ENCODE data around the gene ITGA8. TPM values are rescaled to one million over a fixed set of nuclear protein-coding genes. Genes with fewer than 3 reads are reported as not detected.

The ITGA8 gene
- total and polyA plus RNA-seq, 10 donors, result 1.7 to 60.3 (median 32.9) TPM

DNA sequence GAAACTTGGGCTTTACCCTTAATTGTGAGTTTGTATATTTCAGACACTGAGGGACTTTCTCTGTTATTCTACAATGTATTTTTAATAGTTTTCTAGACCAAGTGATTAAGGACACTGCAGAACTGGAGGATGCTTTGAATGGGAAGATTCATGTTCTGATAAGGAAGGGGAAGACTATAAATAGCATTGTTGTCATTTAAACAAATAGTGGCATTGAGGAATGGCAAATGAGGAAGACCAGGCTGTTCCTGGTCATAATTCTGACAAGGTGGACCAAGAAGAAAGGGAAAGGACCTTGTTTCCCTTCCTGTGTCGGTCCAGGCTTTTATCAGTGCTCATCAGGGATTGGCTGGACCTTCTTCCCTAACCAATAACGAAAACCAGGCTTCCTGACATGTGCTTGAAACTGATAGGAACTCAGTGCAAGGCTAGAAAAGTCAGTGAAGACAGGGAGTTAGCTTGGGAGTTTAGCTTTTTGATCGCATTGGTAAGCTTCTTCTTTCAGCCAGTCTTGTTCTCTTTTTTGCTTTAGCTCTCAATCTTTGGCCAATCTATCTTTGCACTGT lies 116.2 kb downstream of the ITGA8 start:
- Histone ChIP-seq H3K4me3 (no peak overlapping the region), H3K36me3 (no peaks in the 10 kb centered on the region), H3K4me1 (peaks cover 0 to 9% (median 1%) of the 10 kb centered on the region in 6 donors), H3K27ac (peak overlapping the region; percentile 11 to 72 (median 56)), H3K9me3 (no peaks in the 10 kb centered on the region), H3K27me3 (replicated peaks in 1 of 7) (no peaks in the 10 kb centered on the region)
- intact Hi-C loops (cut with DNase I; ENCODE audit: low total_unique reads), result no loop called here
- 11 to 23% (median 19%) methylated on average over 3 of the region's 3 CpGs for WGBS, 5 donors
- TF ChIP-seq, protein P1, sequence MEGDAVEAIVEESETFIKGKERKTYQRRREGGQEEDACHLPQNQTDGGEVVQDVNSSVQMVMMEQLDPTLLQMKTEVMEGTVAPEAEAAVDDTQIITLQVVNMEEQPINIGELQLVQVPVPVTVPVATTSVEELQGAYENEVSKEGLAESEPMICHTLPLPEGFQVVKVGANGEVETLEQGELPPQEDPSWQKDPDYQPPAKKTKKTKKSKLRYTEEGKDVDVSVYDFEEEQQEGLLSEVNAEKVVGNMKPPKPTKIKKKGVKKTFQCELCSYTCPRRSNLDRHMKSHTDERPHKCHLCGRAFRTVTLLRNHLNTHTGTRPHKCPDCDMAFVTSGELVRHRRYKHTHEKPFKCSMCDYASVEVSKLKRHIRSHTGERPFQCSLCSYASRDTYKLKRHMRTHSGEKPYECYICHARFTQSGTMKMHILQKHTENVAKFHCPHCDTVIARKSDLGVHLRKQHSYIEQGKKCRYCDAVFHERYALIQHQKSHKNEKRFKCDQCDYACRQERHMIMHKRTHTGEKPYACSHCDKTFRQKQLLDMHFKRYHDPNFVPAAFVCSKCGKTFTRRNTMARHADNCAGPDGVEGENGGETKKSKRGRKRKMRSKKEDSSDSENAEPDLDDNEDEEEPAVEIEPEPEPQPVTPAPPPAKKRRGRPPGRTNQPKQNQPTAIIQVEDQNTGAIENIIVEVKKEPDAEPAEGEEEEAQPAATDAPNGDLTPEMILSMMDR (IDR thresholded peaks at IDR 0.05 in 8 of 11, conservative IDR thresholded peaks at IDR 0.05 in 3 of 11), result no peak
- TF ChIP-seq POLR2A (IDR thresholded peaks at IDR 0.05) (no peak), POLR2AphosphoS5 (IDR thresholded peaks at IDR 0.05) (peak in 1 of 3 donors; percentile 76)
- DNase-seq, result no peak

DNA sequence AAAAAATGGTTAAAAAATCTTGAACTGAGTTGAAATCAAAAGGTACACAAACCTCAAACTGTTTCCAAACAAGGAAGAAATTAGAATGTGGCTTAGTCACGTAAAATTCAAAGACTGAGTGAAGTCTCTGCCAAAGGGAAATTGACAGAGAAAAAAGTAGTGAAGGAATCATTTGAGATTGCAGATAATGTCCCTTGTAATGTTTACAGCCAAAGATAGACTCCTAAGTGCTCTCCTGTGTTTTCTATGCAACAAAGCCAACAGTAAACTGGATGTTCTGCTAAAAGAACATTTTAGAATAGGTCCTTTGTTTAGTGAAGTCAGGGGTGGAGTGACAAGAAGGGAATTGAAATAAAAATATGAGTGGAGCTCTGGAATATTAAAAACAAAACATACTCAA lies 117.9 kb downstream of the ITGA8 start:
- H3K27ac ChIP-seq, result peak overlapping the region in 2 of 8 donors; percentile 34 to 72
- H3K4me3 ChIP-seq, result no peak overlapping the region
- peaks cover 0 to 9% (median 1%) of the 10 kb centered on the region in 6 donors for H3K4me1 ChIP-seq
- DNase-seq, result no peak
- H3K36me3 ChIP-seq, result no peaks in the 10 kb centered on the region
- intact Hi-C loops (cut with DNase I; ENCODE audit: low total_unique reads), result no loop called here
- WGBS, 5 donors, result 59 to 71% (median 61%) methylated on average over 1 of the region's 1 CpG
- H3K27me3 ChIP-seq (replicated peaks in 1 of 7), result no peaks in the 10 kb centered on the region
- no peaks in the 10 kb centered on the region for H3K9me3 ChIP-seq
- TF ChIP-seq POLR2AphosphoS5 (IDR thresholded peaks at IDR 0.05), result no peak
- no peak for TF ChIP-seq POLR2A (IDR thresholded peaks at IDR 0.05)
- TF ChIP-seq, protein P1 (IDR thresholded peaks at IDR 0.05 in 8 of 11, conservative IDR thresholded peaks at IDR 0.05 in 3 of 11), result no peak

DNA sequence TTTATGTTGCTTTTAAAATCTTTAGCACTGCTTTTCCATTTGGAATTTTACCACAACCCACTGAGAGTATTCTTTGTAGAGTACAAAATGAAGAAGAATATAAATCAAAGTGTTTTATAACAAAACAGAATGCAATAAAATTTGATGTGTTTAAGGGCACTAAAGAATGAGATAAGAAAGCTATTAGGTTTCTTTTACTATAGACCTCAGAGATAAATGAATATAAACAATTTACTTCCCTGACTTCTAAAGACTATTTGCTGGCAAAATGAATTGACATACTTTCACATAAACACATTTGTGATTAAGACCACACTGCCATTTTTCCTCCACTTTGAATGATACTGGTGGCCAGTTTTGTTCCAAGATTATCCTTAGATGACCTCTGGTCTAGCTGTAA lies 124.5 kb downstream of the ITGA8 start:
- TF ChIP-seq, protein P1 (IDR thresholded peaks at IDR 0.05 in 8 of 11, conservative IDR thresholded peaks at IDR 0.05 in 3 of 11), result no peak
- TF ChIP-seq POLR2A (IDR thresholded peaks at IDR 0.05) (no peak), POLR2AphosphoS5 (IDR thresholded peaks at IDR 0.05) (no peak)
- intact Hi-C loops (cut with DNase I; ENCODE audit: low total_unique reads), result no loop called here
- H3K4me3 ChIP-seq, result no peak overlapping the region
- no peaks in the 10 kb centered on the region for H3K36me3 ChIP-seq
- H3K27ac ChIP-seq, result no peak overlapping the region
- DNase-seq, result no peak
- H3K27me3 ChIP-seq (replicated peaks in 1 of 7), result no peaks in the 10 kb centered on the region
- H3K4me1 ChIP-seq, result peaks cover 0 to 3% (median 0%) of the 10 kb centered on the region in 6 donors
- H3K9me3 ChIP-seq, result peaks cover 0 to 6% (median 0%) of the 10 kb centered on the region in 8 donors

DNA sequence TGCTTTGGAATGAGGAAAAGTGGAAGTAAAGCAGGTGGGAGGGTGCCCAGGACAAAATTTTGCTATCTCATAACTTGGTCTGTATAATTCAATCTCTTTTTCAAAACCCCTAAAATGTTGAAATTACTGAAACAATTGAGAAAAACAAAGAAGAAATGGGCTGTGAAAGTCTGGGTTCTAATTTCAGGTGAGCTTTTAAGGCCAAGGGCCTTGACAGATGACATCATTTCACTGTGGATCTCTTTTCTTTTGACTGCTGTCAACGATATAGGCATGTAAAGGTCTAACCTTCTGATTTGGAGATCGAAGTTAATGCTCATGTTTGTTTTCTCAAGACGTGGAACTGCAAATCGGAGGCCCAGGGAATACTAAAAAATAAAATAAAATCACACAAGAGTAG lies 127.8 kb downstream of the ITGA8 start:
- Histone ChIP-seq H3K27ac (no peak overlapping the region), H3K9me3 (peaks cover 0 to 6% (median 0%) of the 10 kb centered on the region in 8 donors), H3K36me3 (no peaks in the 10 kb centered on the region), H3K27me3 (replicated peaks in 1 of 7) (no peaks in the 10 kb centered on the region), H3K4me1 (peaks cover 0 to 4% (median 0%) of the 10 kb centered on the region in 6 donors), H3K4me3 (no peak overlapping the region)
- 84 to 94% (median 88%) methylated on average over 4 of the region's 4 CpGs for WGBS, 5 donors
- intact Hi-C loops (cut with DNase I; ENCODE audit: low total_unique reads), result no loop called here
- DNase-seq, result no peak
- TF ChIP-seq, protein P1 (IDR thresholded peaks at IDR 0.05 in 8 of 11, conservative IDR thresholded peaks at IDR 0.05 in 3 of 11), result no peak
- no peak for TF ChIP-seq POLR2A (IDR thresholded peaks at IDR 0.05)
- TF ChIP-seq POLR2AphosphoS5 (IDR thresholded peaks at IDR 0.05), result no peak

Measured in spleen (tissue), 11 donors.